HepG2 (cell line): ENCODE data around the gene EPHA3. TPM values are rescaled to one million over a fixed set of nuclear protein-coding genes. Genes with fewer than 3 reads are reported as not detected.

Experiments used
- ATAC-seq: fragments of 200-7000 bp; cut with Tn5 transposase; 3 replicates; pipeline ENCODE4 v1.9.1; 2020; ENCODE audit warnings: mild to moderate bottlenecking, moderate library complexity
- BruUV-seq: library from RNA; stranded (reverse); fragments of 400-500 nt; replicated peaks from 2 replicates; lab custom pipeline; 2021; lab: Mats Ljungman, UMichigan
- CTCF ChIA-PET: fragments of 300-600 bp; formaldehyde crosslinking; extraction: SDS; loops from one replicate; lab custom pipeline; 2021; ENCODE audit warnings: low total read pairs, inconsistent platforms, low intra/inter-chr PET ratio; lab: Yijun Ruan, JAX
- POLR2A ChIA-PET: fragments of 350-600 bp; sonication (Branson Sonifier 250); formaldehyde crosslinking; loops from one replicate; lab custom pipeline; 2020; ENCODE audit warnings: antibody characterized with exemption, inconsistent platforms; lab: Yijun Ruan, JAX
- DNase-seq: peaks from one replicate; pipeline ENCODE4 v3.0.0-alpha.2; 2015; ENCODE audit warnings: low spot score
- FAIRE-seq: peaks from 3 replicates; lab custom pipeline; 2011; peaks lifted over from hg19 to GRCh38; lab: Jason Lieb, UNC
- H2AFZ ChIP-seq: one replicate; pipeline ENCODE4 v1.6.1; 2011; ENCODE audit warnings: low read length, inconsistent platforms
- H3K27ac ChIP-seq: fragments of 300-600 bp; 3 replicates; pipeline ENCODE4 v1.8.0; 2011; ENCODE audit warnings: mixed run types, mild to moderate bottlenecking, mixed read lengths, low read length, inconsistent platforms; ENCODE audit not compliant: insufficient read depth; ENCODE audit errors: extremely low read length
- H3K27me3 ChIP-seq, 2 experiments: fragments of 200-600 bp in 1 of 2; 2 replicates in 1 of 2; 3 replicates in 1 of 2; pipeline versions ENCODE4 v1.6.0 to v1.8.0; 2011; ENCODE audit warnings: low read length in 2 of 2, mild to moderate bottlenecking in 2 of 2, moderate library complexity in 2 of 2, inconsistent platforms in 1 of 2; ENCODE audit not compliant: insufficient read depth in 2 of 2, control insufficient read depth in 1 of 2
- H3K36me3 ChIP-seq, 2 experiments: fragments of 200-600 bp in 1 of 2; replicated peaks in 1 of 2; 2 replicates in 1 of 2; 3 replicates in 1 of 2; pipeline versions ENCODE4 v1.5.1 to v1.8.0; 2011; ENCODE audit warnings: low read length in 2 of 2, inconsistent platforms in 1 of 2; ENCODE audit not compliant: insufficient read depth in 2 of 2, control insufficient read depth in 1 of 2
- H3K4me1 ChIP-seq: 2 replicates; pipeline ENCODE4 v1.5.1; 2012; ENCODE audit warnings: low read length, inconsistent platforms; ENCODE audit not compliant: insufficient read depth
- H3K4me2 ChIP-seq: 2 replicates; pipeline ENCODE4 v1.6.0; 2011; ENCODE audit warnings: low read depth, low read length, inconsistent platforms
- H3K4me3 ChIP-seq, 3 experiments: fragments of 200-600 bp in 1 of 3; sonication (generic), shearing (Covaris generic) in 1 of 3; replicated peaks in 1 of 3; 2 replicates each; pipeline ENCODE4 v1.5.1; 2011 to 2016; ENCODE audit warnings: low read length in 3 of 3, inconsistent platforms in 2 of 3, low read depth in 2 of 3, mild to moderate bottlenecking in 2 of 3, control low read depth in 1 of 3, mixed read lengths in 1 of 3; ENCODE audit not compliant: insufficient read depth in 1 of 3
- H3K79me2 ChIP-seq: one replicate; pipeline ENCODE4 v1.6.1; 2011; ENCODE audit warnings: low read length, inconsistent platforms; ENCODE audit not compliant: insufficient read depth
- H3K9ac ChIP-seq: 2 replicates; pipeline ENCODE4 v1.6.0; 2011; ENCODE audit warnings: mild to moderate bottlenecking, low read depth, low read length, inconsistent platforms; ENCODE audit not compliant: insufficient read depth
- H3K9me3 ChIP-seq: 2 replicates; pipeline ENCODE4 v1.5.1; 2012; ENCODE audit warnings: mild to moderate bottlenecking, low read length
- H4K20me1 ChIP-seq: 2 replicates; pipeline ENCODE4 v1.6.0; 2011; ENCODE audit warnings: inconsistent platforms, mild to moderate bottlenecking, low read length, moderate library complexity; ENCODE audit not compliant: insufficient read depth
- KAT8 ChIP-seq: IDR thresholded peaks from 2 replicates; pipeline ENCODE4 v1.6.1; 2016; ENCODE audit warnings: missing genetic modification reagents, missing compliant biosample characterization
- KDM2A ChIP-seq: sonication (generic); formaldehyde crosslinking; IDR thresholded peaks from 2 replicates; pipeline ENCODE4 v1.4.0; 2020; ENCODE audit warnings: low read depth, missing genetic modification reagents, borderline replicate concordance
- MIXL1 ChIP-seq: IDR thresholded peaks from 2 replicates; pipeline ENCODE4 v1.6.1; 2016
- PAWR ChIP-seq: sonication (generic); formaldehyde crosslinking; IDR thresholded peaks from 2 replicates; pipeline ENCODE4 v1.4.0; 2020; ENCODE audit warnings: missing genetic modification reagents, mild to moderate bottlenecking, borderline replicate concordance
- RARG ChIP-seq: sonication (generic); formaldehyde crosslinking; IDR thresholded peaks from 2 replicates; pipeline ENCODE4 v1.4.0; 2020; ENCODE audit warnings: low read depth, mild to moderate bottlenecking, missing genetic modification reagents
- SIX1 ChIP-seq: sonication (generic); formaldehyde crosslinking; IDR thresholded peaks from 2 replicates; pipeline ENCODE4 v1.4.0; 2020; ENCODE audit warnings: missing genetic modification reagents, borderline replicate concordance
- TBX3 ChIP-seq: fragments of 450-650 bp; IDR thresholded peaks from 2 replicates; pipeline ENCODE4 v1.6.1; 2017; ENCODE audit warnings: antibody characterized with exemption, mild to moderate bottlenecking, inconsistent platforms, borderline replicate concordance
- ZNF234 ChIP-seq: sonication (generic); formaldehyde crosslinking; conservative IDR thresholded peaks from 2 replicates; pipeline ENCODE4 v1.5.1; 2020; ENCODE audit warnings: mild to moderate bottlenecking, missing genetic modification reagents
- ZNF496 ChIP-seq: sonication (generic); formaldehyde crosslinking; IDR thresholded peaks from 2 replicates; pipeline ENCODE4 v1.8.1; 2023; ENCODE audit warnings: mild to moderate bottlenecking, moderate library complexity, missing genetic modification reagents; ENCODE audit not compliant: insufficient replicate concordance
- ZNF589 ChIP-seq: sonication (generic); formaldehyde crosslinking; conservative IDR thresholded peaks from 2 replicates; pipeline ENCODE4 v1.8.0; 2022; ENCODE audit warnings: mild to moderate bottlenecking, moderate library complexity, missing genetic modification reagents
- WGBS: methylation state at CpG from one replicate; pipeline ENCODE4 v1.1.6; 2017; ENCODE audit warnings: low lambda C conversion rate; 5-methylcytosine and 5-hydroxymethylcytosine counted together
- in situ Hi-C: cut with HindIII; loops from 2 replicates; pipeline ENCODE4 v1.10.0; 2017; ENCODE audit warnings: low pct_unique_long_range_greater_than_20kb; ENCODE audit not compliant: extremely low pct_ligation_motif_present
- intact Hi-C: fragments of 100-400 bp; cut with micrococcal nuclease; formaldehyde crosslinking; loops from one replicate; pipeline ENCODE4 v1.10.0; 2022; ENCODE audit not compliant: unreplicated experiment
- polyA plus RNA-seq, 8 experiments: library from polyadenylated mRNA; depleted of rRNA in 3 of 8; stranded (reverse) in 7 of 8; unstranded in 1 of 8; fragments of >200 nt; fragmentation: Illumina TruSeq in 4 of 8; extraction: Trizol in 4 of 8; gene quantifications; 2 replicates each; pipeline versions ENCODE4 v1.2.1 to v1.2.3, GENCODE V29; 2011 to 2016; ENCODE audit warnings: low read depth in 4 of 8, missing spikeins in 1 of 8, mixed read lengths in 1 of 8; ENCODE audit not compliant: insufficient read depth in 1 of 8
- total RNA-seq, 5 experiments: library from RNA; depleted of rRNA; stranded (reverse); fragments of >200 nt; fragmentation: Illumina TruSeq; extraction: Trizol; gene quantifications; 2 replicates each; pipeline ENCODE4 v1.2.3, GENCODE V29; 2016; ENCODE audit warnings: low read depth in 1 of 5
- TF ChIP-seq, protein P1 (sequence below): sonication (generic); formaldehyde crosslinking; IDR thresholded peaks from 2 replicates; pipeline ENCODE4 v1.4.0; 2020; ENCODE audit warnings: mild to moderate bottlenecking, missing genetic modification reagents
- TF ChIP-seq, protein P2 (sequence below): sonication (generic); formaldehyde crosslinking; IDR thresholded peaks from 2 replicates; pipeline ENCODE4 v1.4.0; 2020; ENCODE audit warnings: missing genetic modification reagents
- TF ChIP-seq, protein P3 (sequence below): sonication (generic); formaldehyde crosslinking; IDR thresholded peaks from 2 replicates; pipeline ENCODE4 v1.4.0; 2020; ENCODE audit warnings: missing genetic modification reagents, borderline replicate concordance
- TF ChIP-seq, protein P4 (sequence below): sonication (generic); formaldehyde crosslinking; conservative IDR thresholded peaks from 2 replicates; pipeline ENCODE4 v1.5.0; 2020; ENCODE audit warnings: missing genetic modification reagents
- TF ChIP-seq, protein P5 (sequence below): sonication (generic); formaldehyde crosslinking; IDR thresholded peaks from 2 replicates; pipeline ENCODE4 v1.8.1; 2023; ENCODE audit warnings: missing genetic modification reagents, mild to moderate bottlenecking, borderline replicate concordance

The EPHA3 gene
- total and polyA plus RNA-seq, 2 of the 13 experiments (the other 11 are each of a cell fraction or from before 2014, with no cell fraction given): 0.01 TPM; not detected in 1

DNA sequence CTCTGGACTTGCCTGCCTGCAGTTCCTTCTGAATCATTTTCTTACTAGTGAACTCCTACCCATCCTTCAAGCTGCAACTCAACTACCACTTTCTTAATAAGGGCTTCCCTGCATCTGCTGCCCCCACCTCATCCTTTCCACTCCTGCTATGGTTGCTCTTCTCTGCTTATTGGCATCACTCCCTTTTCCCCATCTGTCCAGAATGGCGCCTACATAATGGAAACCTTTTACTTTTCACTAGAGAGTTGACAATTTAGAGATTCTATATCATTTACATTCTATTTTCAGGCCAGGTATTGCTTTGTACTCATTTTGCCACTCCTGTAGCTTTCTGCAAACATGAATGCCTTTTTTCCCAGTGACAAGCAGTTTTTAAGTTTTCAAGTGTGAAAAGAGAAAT is 1.9 kb upstream of the EPHA3 start:
- Histone ChIP-seq H3K36me3 (no peaks in the 10 kb centered on the region), H3K79me2 (no peaks in the 10 kb centered on the region), H3K9ac (no peak overlapping the region), H3K9me3 (no peaks in the 10 kb centered on the region), H2AFZ (no peak overlapping the region), H3K4me2 (no peak overlapping the region), H3K27me3 (peaks cover 0 to 8% of the 10 kb centered on the region in 2 experiments; a peak in 1 of 5 replicates), H3K4me1 (peaks cover 12% of the 10 kb centered on the region; the same call in 1 of the 2 replicates), H3K27ac (no peak overlapping the region), H3K4me3 (no peak overlapping the region), H4K20me1 (no peaks in the 10 kb centered on the region)
- POLR2A ChIA-PET: no interaction called here
- no peak for ATAC-seq
- no TSS peak for BruUV-seq
- intact Hi-C loops: loop anchor here (10.0 kb wide), 1 partner anchor 749 kb away; no protein-coding TSS in a partner anchor
- WGBS: 3% methylated on average over 1 of the region's 1 CpG
- no peak for FAIRE-seq
- CTCF ChIA-PET: no interaction called here
- no peak for DNase-seq
- in situ Hi-C loops: no loop called here
- TF ChIP-seq PAWR (CRISPR knock-in tag) (no peak), ZNF589 (CRISPR knock-in tag) (no peak), RARG (CRISPR knock-in tag) (no peak), MIXL1 (CRISPR knock-in tag) (no peak), KAT8 (no peak), TBX3 (no peak), SIX1 (CRISPR knock-in tag) (no peak), KDM2A (CRISPR knock-in tag) (no peak), ZNF234 (CRISPR knock-in tag) (no peak), ZNF496 (CRISPR knock-in tag) (no peak)
- TF ChIP-seq, protein P1, sequence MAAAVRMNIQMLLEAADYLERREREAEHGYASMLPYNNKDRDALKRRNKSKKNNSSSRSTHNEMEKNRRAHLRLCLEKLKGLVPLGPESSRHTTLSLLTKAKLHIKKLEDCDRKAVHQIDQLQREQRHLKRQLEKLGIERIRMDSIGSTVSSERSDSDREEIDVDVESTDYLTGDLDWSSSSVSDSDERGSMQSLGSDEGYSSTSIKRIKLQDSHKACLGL: no peak
- TF ChIP-seq, protein P2, sequence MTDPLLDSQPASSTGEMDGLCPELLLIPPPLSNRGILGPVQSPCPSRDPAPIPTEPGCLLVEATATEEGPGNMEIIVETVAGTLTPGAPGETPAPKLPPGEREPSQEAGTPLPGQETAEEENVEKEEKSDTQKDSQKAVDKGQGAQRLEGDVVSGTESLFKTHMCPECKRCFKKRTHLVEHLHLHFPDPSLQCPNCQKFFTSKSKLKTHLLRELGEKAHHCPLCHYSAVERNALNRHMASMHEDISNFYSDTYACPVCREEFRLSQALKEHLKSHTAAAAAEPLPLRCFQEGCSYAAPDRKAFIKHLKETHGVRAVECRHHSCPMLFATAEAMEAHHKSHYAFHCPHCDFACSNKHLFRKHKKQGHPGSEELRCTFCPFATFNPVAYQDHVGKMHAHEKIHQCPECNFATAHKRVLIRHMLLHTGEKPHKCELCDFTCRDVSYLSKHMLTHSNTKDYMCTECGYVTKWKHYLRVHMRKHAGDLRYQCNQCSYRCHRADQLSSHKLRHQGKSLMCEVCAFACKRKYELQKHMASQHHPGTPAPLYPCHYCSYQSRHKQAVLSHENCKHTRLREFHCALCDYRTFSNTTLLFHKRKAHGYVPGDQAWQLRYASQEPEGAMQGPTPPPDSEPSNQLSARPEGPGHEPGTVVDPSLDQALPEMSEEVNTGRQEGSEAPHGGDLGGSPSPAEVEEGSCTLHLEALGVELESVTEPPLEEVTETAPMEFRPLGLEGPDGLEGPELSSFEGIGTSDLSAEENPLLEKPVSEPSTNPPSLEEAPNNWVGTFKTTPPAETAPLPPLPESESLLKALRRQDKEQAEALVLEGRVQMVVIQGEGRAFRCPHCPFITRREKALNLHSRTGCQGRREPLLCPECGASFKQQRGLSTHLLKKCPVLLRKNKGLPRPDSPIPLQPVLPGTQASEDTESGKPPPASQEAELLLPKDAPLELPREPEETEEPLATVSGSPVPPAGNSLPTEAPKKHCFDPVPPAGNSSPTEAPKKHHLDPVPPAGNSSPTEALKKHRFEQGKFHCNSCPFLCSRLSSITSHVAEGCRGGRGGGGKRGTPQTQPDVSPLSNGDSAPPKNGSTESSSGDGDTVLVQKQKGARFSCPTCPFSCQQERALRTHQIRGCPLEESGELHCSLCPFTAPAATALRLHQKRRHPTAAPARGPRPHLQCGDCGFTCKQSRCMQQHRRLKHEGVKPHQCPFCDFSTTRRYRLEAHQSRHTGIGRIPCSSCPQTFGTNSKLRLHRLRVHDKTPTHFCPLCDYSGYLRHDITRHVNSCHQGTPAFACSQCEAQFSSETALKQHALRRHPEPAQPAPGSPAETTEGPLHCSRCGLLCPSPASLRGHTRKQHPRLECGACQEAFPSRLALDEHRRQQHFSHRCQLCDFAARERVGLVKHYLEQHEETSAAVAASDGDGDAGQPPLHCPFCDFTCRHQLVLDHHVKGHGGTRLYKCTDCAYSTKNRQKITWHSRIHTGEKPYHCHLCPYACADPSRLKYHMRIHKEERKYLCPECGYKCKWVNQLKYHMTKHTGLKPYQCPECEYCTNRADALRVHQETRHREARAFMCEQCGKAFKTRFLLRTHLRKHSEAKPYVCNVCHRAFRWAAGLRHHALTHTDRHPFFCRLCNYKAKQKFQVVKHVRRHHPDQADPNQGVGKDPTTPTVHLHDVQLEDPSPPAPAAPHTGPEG: no peak
- TF ChIP-seq, protein P3, sequence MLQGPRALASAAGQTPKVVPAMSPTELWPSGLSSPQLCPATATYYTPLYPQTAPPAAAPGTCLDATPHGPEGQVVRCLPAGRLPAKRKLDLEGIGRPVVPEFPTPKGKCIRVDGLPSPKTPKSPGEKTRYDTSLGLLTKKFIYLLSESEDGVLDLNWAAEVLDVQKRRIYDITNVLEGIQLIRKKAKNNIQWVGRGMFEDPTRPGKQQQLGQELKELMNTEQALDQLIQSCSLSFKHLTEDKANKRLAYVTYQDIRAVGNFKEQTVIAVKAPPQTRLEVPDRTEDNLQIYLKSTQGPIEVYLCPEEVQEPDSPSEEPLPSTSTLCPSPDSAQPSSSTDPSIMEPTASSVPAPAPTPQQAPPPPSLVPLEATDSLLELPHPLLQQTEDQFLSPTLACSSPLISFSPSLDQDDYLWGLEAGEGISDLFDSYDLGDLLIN (CRISPR knock-in tag): no peak
- TF ChIP-seq, protein P4, sequence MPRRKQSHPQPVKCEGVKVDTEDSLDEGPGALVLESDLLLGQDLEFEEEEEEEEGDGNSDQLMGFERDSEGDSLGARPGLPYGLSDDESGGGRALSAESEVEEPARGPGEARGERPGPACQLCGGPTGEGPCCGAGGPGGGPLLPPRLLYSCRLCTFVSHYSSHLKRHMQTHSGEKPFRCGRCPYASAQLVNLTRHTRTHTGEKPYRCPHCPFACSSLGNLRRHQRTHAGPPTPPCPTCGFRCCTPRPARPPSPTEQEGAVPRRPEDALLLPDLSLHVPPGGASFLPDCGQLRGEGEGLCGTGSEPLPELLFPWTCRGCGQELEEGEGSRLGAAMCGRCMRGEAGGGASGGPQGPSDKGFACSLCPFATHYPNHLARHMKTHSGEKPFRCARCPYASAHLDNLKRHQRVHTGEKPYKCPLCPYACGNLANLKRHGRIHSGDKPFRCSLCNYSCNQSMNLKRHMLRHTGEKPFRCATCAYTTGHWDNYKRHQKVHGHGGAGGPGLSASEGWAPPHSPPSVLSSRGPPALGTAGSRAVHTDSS: no peak
- TF ChIP-seq, protein P5, sequence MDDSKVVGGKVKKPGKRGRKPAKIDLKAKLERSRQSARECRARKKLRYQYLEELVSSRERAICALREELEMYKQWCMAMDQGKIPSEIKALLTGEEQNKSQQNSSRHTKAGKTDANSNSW (CRISPR knock-in tag): no peak
